Measurements from ENCODE around the gene ZBTB44.
"Not testable (repeated sequence)": the region's sequence is repeated elsewhere in the genome, so short reads cannot be mapped to it uniquely, and the experiment has no call there.

Gene ZBTB44

DNA sequence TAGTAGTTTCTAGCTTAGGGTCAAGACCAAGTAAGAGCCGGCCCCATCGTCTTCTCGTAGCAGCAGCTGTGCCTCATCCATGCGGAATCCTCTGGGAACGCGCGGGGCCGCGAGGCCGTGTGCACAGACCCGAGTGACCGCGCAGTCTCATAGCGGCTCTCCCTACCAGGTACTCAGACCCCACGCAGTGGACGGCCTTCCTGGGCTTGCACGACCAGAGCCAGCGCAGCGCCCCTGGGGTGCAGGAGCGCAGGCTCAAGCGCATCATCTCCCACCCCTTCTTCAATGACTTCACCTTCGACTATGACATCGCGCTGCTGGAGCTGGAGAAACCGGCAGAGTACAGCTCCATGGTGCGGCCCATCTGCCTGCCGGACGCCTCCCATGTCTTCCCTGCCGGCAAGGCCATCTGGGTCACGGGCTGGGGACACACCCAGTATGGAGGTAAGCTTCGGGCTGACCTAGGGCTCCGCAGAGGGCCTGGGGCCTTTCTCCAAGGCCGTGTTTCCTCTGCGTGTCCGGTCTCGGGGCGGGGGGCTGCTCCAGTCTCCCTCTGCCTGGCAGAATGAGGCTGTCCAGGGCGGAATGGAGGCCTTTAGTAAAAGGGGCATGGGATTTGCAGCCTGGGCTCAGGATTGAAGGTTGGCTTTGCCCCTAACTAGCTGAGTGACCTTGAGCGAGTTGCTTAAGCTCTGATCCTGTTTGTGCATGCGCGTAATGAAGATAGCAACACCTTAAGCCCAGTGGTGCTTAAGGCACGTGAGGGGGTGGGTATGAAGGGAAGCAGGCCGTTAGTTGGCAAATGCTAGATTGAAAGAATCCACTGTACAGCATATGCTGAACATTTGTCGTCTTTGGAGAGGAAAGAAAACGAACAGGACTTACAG, 106.2 kb downstream of the ZBTB44 start:
- Mint-ChIP-seq H3K4me3 (no peak overlapping the region), H3K9me3 (no peaks in the 10 kb centered on the region), H3K27me3 (no peaks in the 10 kb centered on the region), H3K27ac (no peak overlapping the region), H3K36me3 (ENCODE audit: low read depth) (no peaks in the 10 kb centered on the region), H3K4me1 (ENCODE audit: low read depth) (no peaks in the 10 kb centered on the region)

DNA sequence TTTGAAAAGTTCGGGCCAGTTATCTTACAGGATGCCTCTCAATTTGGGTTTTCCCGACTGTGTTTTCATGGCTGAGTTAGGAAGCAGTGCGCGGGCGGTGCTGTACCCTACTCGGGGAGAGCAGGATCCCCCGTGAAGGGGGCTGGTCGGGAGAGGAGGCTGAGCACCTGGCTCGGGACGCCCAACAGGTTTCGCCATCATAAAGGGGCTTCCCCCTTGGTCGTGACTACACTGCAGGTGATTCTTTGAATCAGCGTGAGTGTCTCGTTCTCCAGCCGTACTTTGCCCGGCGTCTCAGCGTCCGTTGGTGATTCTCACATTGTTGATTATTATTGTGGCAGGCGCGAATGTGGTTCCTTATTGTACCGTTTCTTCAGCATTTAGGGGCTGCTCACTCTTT, 108.6 kb downstream of the ZBTB44 start:
- Mint-ChIP-seq H3K4me1 (ENCODE audit: low read depth) (peaks cover 6% of the 10 kb centered on the region), H3K27ac (no peak overlapping the region), H3K36me3 (ENCODE audit: low read depth) (no peaks in the 10 kb centered on the region), H3K9me3 (no peaks in the 10 kb centered on the region), H3K27me3 (no peaks in the 10 kb centered on the region), H3K4me3 (no peak overlapping the region)

DNA sequence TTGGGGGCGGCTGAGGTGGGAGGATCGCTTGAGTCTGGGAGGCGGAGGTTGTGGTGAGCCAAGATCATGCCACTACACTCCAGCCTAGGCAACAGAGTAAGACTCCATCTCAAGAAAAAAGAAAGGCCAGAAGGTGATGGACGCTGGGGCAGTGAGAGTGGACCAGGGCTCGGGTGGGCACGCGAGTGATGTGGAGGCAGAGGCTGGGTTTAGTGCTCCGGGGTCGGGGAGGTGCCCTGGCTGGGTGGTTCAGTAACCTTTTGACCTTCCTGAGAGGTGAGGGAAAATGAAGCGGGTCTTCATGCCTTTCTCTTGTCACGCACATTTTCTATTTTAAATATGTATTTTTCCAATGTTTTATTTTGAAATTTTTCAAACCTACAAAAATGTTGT, 110.0 kb downstream of the ZBTB44 start:
- no peaks in the 10 kb centered on the region for H3K36me3 Mint-ChIP-seq (ENCODE audit: low read depth)
- peaks cover 6% of the 10 kb centered on the region for H3K4me1 Mint-ChIP-seq (ENCODE audit: low read depth)
- no peak overlapping the region for H3K4me3 Mint-ChIP-seq
- H3K9me3 Mint-ChIP-seq = no peaks in the 10 kb centered on the region
- no peaks in the 10 kb centered on the region for H3K27me3 Mint-ChIP-seq
- no peak overlapping the region for H3K27ac Mint-ChIP-seq

DNA sequence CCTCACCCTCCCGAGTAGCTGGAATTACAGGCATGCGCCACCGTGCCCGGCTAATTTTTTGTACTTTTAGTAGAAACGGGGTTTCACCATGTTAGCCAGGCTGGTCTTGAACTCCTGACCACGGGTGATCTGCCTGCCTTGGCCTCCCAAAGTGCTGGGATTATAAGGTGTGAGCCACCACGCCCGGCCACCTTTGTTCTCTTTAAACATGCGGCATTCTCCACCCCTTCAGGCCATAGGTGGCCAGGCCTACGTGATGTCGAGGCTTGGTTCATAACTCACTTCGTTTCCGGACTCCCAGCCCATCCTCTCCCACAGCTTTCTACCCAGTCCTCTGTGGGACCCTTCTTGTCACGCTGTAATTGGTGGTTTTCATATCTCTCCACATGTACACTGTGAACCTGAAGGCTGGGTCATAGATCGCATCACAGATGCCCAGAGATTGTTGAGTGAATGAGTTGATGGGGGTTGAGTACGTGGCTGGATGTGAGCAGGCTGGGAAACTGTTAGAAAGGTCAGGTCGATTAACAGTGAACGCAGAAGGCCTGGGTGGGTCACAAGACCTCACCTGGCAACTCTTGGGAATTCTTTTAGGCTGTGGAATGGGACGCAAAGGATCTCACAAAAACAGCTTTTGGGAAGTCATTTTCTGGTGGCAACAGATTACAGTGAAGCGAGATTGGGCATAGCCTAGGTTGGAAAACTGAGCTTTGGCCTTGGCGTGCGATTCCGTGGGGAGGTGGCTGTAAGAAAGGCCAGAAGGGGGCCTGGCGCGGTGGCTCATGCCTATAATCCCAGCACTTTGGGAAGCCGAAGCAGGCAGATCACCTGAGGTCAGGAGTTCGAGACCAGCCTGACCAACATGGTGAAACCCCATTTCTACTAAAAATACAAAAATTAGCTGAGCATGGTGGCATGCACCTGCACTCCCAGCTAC, 110.7 kb downstream of the ZBTB44 start:
- Mint-ChIP-seq H3K4me3 (no peak overlapping the region), H3K4me1 (ENCODE audit: low read depth) (peaks cover 6% of the 10 kb centered on the region), H3K27ac (no peak overlapping the region), H3K27me3 (no peaks in the 10 kb centered on the region), H3K36me3 (ENCODE audit: low read depth) (no peaks in the 10 kb centered on the region), H3K9me3 (no peaks in the 10 kb centered on the region)

DNA sequence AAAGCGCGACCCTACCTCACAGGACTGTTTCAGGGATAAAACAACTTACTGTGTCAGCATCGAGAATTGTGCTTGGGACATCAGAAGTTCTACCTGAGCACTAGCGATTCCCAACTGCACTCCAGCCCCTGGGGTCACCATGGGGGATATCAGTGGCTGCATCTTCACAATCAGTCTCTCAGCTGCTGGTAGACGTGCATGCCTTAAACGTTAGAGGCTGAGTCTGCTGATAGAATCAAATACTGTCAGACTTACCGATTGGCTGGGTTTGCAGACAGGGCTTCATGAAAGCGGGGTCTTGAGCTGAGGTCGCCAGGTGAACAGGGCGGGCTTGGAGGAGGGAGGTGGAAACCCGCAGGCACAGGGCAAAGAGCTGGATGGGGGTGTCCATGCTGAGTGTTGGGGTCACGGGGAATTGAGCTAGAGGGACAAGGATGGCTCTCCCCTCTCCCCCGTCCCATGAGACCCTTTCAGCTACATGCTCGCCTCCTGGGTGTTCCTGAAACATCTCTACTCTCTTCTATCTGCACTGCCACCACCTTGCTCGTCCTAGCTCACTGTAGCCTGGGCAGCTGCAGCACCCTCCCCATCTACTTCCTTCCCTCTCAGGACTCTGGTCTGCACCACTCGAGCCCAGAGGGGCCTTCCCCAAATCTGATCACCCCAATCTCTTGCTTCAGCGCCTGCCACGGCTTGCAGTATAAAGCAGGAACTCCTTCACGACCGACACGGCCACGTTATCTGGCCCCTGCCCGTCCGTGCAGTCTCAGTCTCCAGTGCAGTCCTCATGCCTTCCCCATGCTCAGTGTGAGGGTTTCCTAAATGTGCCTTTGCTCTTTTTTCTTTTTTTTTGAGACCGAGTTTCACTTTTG, 111.7 kb downstream of the ZBTB44 start:
- no peaks in the 10 kb centered on the region for H3K9me3 Mint-ChIP-seq
- no peaks in the 10 kb centered on the region for H3K36me3 Mint-ChIP-seq (ENCODE audit: low read depth)
- H3K27me3 Mint-ChIP-seq = no peaks in the 10 kb centered on the region
- H3K27ac Mint-ChIP-seq = no peak overlapping the region
- no peak overlapping the region for H3K4me3 Mint-ChIP-seq
- H3K4me1 Mint-ChIP-seq (ENCODE audit: low read depth) = peaks cover 6% of the 10 kb centered on the region

DNA sequence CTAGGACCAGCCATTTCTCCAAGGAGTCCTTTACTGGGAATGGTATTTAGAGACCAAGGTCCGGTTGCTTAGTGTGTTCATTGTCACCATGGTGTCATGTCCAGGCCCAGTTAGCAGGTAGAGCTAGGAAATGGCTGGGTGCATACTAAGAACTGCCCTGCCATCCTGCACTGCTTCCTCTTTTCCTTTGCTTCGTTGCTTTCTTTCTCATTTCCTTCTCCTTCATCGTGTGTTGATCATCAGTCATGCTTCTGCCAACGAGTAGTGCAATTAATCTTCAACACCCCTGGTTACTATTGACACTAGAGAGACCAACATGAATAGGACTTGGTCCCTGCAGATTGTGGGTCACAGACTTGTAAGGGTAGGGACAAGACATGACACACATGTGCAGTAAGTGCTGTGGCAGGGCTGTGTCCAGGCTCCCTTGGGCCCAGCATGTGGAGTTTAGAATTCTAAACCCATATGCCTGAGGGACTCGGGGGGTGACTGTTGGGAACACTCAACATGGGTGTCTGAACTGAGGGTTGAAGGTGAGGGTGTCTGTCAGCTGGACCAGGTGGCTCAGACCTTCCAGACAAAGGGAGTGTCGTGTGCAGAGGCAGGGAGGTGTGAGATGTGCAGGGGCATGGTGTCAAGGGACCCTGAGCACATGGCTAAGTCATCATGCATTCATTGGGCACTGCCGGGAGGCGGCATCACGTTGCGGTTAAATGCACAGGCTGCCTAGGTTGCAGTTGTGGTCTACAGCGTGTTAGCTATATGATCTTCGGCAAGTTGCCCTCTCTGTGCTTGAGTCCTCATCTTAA, 112.5 kb downstream of the ZBTB44 start:
- Mint-ChIP-seq H3K27ac (no peak overlapping the region), H3K36me3 (ENCODE audit: low read depth) (no peaks in the 10 kb centered on the region), H3K9me3 (no peaks in the 10 kb centered on the region), H3K4me1 (ENCODE audit: low read depth) (peaks cover 6% of the 10 kb centered on the region), H3K27me3 (no peaks in the 10 kb centered on the region), H3K4me3 (no peak overlapping the region)

DNA sequence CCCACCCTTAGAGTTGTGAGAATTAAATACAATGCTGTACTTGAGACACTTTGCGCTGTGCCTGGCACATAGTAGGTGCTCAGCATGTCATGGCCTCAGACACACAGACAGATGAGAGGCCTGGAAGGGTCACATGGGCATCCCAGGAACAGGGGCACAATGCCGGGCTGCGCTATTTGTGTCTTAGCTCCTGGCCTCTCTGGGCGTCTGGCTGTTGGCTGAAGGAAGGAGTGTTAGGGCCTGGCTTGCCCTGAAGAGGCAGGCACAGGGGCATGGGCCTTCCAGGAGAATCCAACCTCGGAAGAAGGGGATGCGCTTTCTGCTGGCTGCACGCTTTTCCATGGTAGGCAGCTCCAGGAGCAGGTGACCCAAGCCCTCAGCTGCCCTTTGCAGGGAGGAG, 113.7 kb downstream of the ZBTB44 start:
- no peaks in the 10 kb centered on the region for H3K27me3 Mint-ChIP-seq
- peaks cover 6% of the 10 kb centered on the region for H3K4me1 Mint-ChIP-seq (ENCODE audit: low read depth)
- no peak overlapping the region for H3K27ac Mint-ChIP-seq
- H3K36me3 Mint-ChIP-seq (ENCODE audit: low read depth) = no peaks in the 10 kb centered on the region
- H3K9me3 Mint-ChIP-seq = no peaks in the 10 kb centered on the region
- H3K4me3 Mint-ChIP-seq = no peak overlapping the region

DNA sequence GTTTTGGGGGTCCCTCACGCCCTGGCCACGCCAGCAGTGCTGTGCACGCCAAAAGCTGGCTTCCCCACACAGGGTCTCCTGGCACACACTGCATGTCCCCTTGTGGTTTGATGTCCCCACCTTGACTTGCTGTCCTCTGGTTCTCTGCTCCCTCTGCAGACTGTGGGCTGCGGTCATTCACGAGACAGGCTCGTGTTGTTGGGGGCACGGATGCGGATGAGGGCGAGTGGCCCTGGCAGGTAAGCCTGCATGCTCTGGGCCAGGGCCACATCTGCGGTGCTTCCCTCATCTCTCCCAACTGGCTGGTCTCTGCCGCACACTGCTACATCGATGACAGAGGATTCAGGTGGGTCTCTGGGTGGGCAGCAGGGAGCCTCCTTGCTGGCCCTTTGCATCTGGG, 114.9 kb downstream of the ZBTB44 start:
- no peak overlapping the region for H3K27ac Mint-ChIP-seq
- no peaks in the 10 kb centered on the region for H3K36me3 Mint-ChIP-seq (ENCODE audit: low read depth)
- no peak overlapping the region for H3K4me3 Mint-ChIP-seq
- peaks cover 6% of the 10 kb centered on the region for H3K4me1 Mint-ChIP-seq (ENCODE audit: low read depth)
- H3K27me3 Mint-ChIP-seq = no peaks in the 10 kb centered on the region
- H3K9me3 Mint-ChIP-seq = no peaks in the 10 kb centered on the region

DNA sequence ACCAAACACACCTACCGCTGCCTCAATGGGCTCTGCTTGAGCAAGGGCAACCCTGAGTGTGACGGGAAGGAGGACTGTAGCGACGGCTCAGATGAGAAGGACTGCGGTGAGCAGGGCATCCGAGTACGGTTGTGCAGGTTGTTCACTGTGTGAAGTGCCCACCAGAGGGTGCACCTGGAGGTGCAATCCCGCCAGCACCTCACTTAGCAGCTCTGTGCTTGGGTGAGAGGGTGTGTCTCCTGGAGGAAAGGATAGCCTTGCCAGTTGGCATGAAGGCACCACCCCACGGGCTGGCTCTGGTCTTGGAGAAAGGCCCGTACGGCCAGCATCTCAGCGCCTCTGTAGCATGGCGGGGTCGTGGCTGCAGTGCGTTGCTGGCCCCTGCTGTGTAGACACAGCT, 115.8 kb downstream of the ZBTB44 start:
- Mint-ChIP-seq H3K4me1 (ENCODE audit: low read depth) (peaks cover 6% of the 10 kb centered on the region), H3K27me3 (no peaks in the 10 kb centered on the region), H3K4me3 (no peak overlapping the region), H3K9me3 (no peaks in the 10 kb centered on the region), H3K36me3 (ENCODE audit: low read depth) (no peaks in the 10 kb centered on the region), H3K27ac (no peak overlapping the region)

DNA sequence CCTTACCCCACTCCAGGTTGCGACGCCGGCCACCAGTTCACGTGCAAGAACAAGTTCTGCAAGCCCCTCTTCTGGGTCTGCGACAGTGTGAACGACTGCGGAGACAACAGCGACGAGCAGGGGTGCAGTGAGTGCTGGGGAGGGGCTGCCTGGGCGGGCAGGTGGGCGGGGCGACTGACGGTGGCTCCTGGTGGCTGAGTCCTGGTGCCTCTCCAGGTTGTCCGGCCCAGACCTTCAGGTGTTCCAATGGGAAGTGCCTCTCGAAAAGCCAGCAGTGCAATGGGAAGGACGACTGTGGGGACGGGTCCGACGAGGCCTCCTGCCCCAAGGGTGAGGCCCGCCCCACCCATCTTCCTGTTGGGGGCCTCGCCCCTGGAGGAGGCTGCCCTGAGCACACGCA, 116.4 kb downstream of the ZBTB44 start:
- no peaks in the 10 kb centered on the region for H3K36me3 Mint-ChIP-seq (ENCODE audit: low read depth)
- H3K27ac Mint-ChIP-seq = no peak overlapping the region
- H3K4me1 Mint-ChIP-seq (ENCODE audit: low read depth) = peaks cover 6% of the 10 kb centered on the region
- H3K9me3 Mint-ChIP-seq = no peaks in the 10 kb centered on the region
- H3K27me3 Mint-ChIP-seq = no peaks in the 10 kb centered on the region
- no peak overlapping the region for H3K4me3 Mint-ChIP-seq

DNA sequence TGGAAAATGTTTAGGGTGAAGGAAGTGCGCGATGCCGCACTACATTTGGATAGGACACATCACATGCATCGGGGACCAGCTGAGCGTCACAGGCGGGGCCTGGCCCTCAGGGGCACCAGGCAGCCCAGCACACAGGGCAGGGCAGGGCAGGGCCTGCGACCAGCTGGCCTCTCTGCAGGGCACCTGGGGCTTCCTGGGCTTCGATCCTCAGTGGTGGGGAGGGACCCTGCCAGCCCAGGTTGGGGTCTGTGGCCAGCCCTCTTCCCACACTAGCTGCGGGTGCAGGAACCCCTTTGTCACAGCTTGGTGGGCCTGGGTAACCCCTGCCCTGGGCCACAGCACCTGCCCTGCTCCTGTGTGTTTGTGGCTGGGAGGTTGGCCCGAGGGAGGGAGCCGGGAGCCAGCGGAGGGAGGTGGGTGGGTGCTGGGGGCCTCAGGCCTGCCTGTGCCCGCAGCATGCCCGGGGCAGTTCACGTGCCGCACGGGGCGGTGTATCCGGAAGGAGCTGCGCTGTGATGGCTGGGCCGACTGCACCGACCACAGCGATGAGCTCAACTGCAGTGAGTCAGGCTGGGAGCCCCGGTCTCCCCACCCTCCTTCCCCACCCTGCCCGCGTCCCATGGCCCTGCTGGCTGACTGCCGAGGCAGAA, 117.2 kb downstream of the ZBTB44 start:
- no peaks in the 10 kb centered on the region for H3K27me3 Mint-ChIP-seq
- no peak overlapping the region for H3K4me3 Mint-ChIP-seq
- no peaks in the 10 kb centered on the region for H3K9me3 Mint-ChIP-seq
- peaks cover 5% of the 10 kb centered on the region for H3K4me1 Mint-ChIP-seq (ENCODE audit: low read depth)
- H3K27ac Mint-ChIP-seq = no peak overlapping the region
- H3K36me3 Mint-ChIP-seq (ENCODE audit: low read depth) = no peaks in the 10 kb centered on the region

DNA sequence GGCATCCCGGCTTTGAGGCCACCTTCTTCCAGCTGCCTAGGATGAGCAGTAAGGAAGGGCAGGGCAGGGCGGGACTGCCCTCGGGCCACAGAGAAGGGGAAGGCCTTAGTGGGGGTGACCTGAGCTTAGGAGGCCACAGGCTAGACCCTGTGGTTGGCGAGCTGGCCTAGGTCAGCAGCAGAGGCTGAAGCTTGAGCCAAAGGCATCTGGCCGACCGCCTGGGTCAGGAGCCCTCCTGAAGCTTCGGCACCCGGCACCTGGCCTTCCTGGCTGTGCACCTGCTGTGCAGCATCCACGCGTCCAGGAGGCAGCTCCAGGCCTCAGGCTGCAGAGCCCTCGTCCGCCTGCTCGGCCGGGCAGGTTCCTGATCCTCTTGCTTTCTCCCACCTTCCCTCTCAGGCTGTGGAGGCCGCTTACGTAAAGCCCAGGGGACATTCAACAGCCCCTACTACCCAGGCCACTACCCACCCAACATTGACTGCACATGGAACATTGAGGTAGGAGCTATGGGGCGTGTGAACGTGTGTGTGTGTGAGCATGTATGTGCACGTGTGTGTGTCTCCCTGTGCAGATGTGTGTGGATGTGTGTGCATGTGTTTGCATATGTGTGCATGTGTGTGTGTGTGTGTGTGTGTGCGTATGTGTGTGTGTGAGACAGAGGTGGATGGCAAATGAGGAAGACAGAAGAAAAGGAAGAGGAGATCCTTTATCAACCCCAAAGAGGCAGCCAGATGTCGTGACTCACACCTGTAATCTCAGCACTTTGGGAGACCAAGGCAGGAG, 120.3 kb downstream of the ZBTB44 start:
- no peak overlapping the region for H3K4me3 Mint-ChIP-seq
- no peaks in the 10 kb centered on the region for H3K27me3 Mint-ChIP-seq
- H3K36me3 Mint-ChIP-seq (ENCODE audit: low read depth) = no peaks in the 10 kb centered on the region
- H3K9me3 Mint-ChIP-seq = no peaks in the 10 kb centered on the region
- no peaks in the 10 kb centered on the region for H3K4me1 Mint-ChIP-seq (ENCODE audit: low read depth)
- no peak overlapping the region for H3K27ac Mint-ChIP-seq

DNA sequence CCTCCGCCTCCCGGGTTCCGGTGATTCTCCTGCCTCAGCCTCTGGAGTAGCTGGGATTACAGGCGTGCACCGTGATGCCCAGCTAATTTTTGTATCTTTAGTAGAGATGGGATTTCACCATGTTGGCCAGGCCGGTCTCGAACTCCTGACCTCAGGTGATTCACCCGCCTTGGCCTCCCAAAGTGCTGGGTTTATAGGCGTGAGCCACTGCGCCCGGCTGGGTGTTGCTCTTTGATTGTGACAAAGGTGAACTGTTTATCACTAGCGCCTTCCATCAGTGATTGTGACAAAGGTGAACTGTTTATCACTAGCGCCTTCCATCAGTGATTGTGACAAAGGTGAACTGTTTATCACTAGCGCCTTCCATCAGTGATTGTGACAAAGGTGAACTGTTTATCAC, 121.2 kb downstream of the ZBTB44 start:
- H3K36me3 Mint-ChIP-seq (ENCODE audit: low read depth); H3K4me1 Mint-ChIP-seq (ENCODE audit: low read depth); H3K27me3 Mint-ChIP-seq; H3K4me3 Mint-ChIP-seq; H3K27ac Mint-ChIP-seq; H3K9me3 Mint-ChIP-seq: not testable (repeated sequence)
